GM12878 (cell line): Measurements from ENCODE around the gene SLC4A1. TPM values are rescaled to one million over a fixed set of nuclear protein-coding genes. Genes with fewer than 3 reads are reported as not detected.

Source experiments
- BMI1 ChIP-seq: fragments of 450-650 bp; IDR thresholded peaks from 2 replicates; pipeline ENCODE4 v1.6.1; 2016; ENCODE audit warnings: mild to moderate bottlenecking, moderate library complexity, borderline replicate concordance
- CREB1 ChIP-seq: IDR thresholded peaks from 2 replicates; pipeline ENCODE4 v1.6.1; 2012; ENCODE audit warnings: low read depth, mild to moderate bottlenecking, inconsistent platforms
- CUX1 ChIP-seq: IDR thresholded peaks from 2 replicates; pipeline ENCODE4 v1.6.1; 2012; ENCODE audit warnings: improper control_type of control experiment, low read depth, low read length; ENCODE audit not compliant: insufficient replicate concordance
- E2F8 ChIP-seq: fragments of 450-650 bp; IDR thresholded peaks from 2 replicates; pipeline ENCODE4 v1.6.1; 2018; ENCODE audit warnings: mild to moderate bottlenecking, low read depth, moderate library complexity; ENCODE audit not compliant: partially characterized antibody
- IRF3 ChIP-seq: fragments of 450-650 bp; IDR thresholded peaks from 2 replicates; pipeline ENCODE4 v1.6.1; 2014; ENCODE audit warnings: mild to moderate bottlenecking
- IRF5 ChIP-seq: fragments of 450-650 bp; IDR thresholded peaks from 2 replicates; pipeline ENCODE4 v1.6.1; 2017; ENCODE audit warnings: borderline replicate concordance
- JUNB ChIP-seq: IDR thresholded peaks from 2 replicates; pipeline ENCODE4 v1.6.1; 2016; ENCODE audit warnings: antibody characterized with exemption, mild to moderate bottlenecking
- KLF5 ChIP-seq: fragments of 450-650 bp; IDR thresholded peaks from 2 replicates; pipeline ENCODE4 v1.6.1; 2014; ENCODE audit warnings: mild to moderate bottlenecking; ENCODE audit not compliant: partially characterized antibody
- POU2F2 ChIP-seq: IDR thresholded peaks from 3 replicates; pipeline ENCODE4 v1.6.1; 2011; ENCODE audit warnings: low read depth, mild to moderate bottlenecking, low read length, borderline replicate concordance
- RELB ChIP-seq: fragments of 450-650 bp; IDR thresholded peaks from 2 replicates; pipeline ENCODE4 v1.6.1; 2017; ENCODE audit warnings: low read depth, mild to moderate bottlenecking, moderate library complexity
- SREBF2 ChIP-seq: IDR thresholded peaks from 2 replicates; pipeline ENCODE4 v1.6.1; 2012; ENCODE audit warnings: mild to moderate bottlenecking, low read length
- TCF7 ChIP-seq: IDR thresholded peaks from 2 replicates; pipeline ENCODE4 v1.6.1; 2014; ENCODE audit warnings: antibody characterized with exemption, borderline replicate concordance
- ZBED1 ChIP-seq: IDR thresholded peaks from 2 replicates; pipeline ENCODE4 v1.6.1; 2016; ENCODE audit warnings: borderline replicate concordance
- ZBTB33 ChIP-seq: fragments of 450-650 bp; IDR thresholded peaks from 2 replicates; pipeline ENCODE4 v1.6.1; 2017; ENCODE audit warnings: mild to moderate bottlenecking
- polyA plus RNA-seq, 11 experiments: library from polyadenylated mRNA; depleted of rRNA in 4 of 11; unstranded in 6 of 11; stranded (reverse) in 5 of 11; fragments of >200 nt; fragmentation: Nextera tagmentation in 4 of 11; fragmentation: Illumina TruSeq in 1 of 11; extraction: Ambion mirVana in 4 of 11; extraction: Trizol in 1 of 11; gene quantifications; 1 replicate in 1 of 11; 2 replicates in 10 of 11; pipeline versions ENCODE4 v1.2.1 to v1.2.3, GENCODE V29; 2011 to 2016; ENCODE audit warnings: inconsistent platforms in 2 of 11, missing spikeins in 2 of 11, low read depth in 1 of 11
- total RNA-seq, 4 experiments: library from RNA; depleted of rRNA in 3 of 4; stranded (reverse); fragments of >200 nt in 3 of 4; fragmentation: Illumina TruSeq in 1 of 4; extraction: Trizol in 1 of 4; gene quantifications; 2 replicates each; pipeline versions ENCODE4 v1.2.1 to v1.2.3, GENCODE V29; 2013 to 2021

The SLC4A1 gene
- total and polyA plus RNA-seq, 10 of the 15 experiments (the other 5 are each of a cell fraction or from before 2014, with no cell fraction given): 0.03 TPM; not detected in 9

- TF ChIP-seq CUX1: no peak
- TF ChIP-seq BMI1: no peak
- no peak for TF ChIP-seq E2F8
- no peak; the same call in 1 of the 2 replicates for TF ChIP-seq RELB
- TF ChIP-seq IRF3: no peak
- TF ChIP-seq POU2F2: peak; percentile 73; the same call in 1 of the 3 replicates
- no peak for TF ChIP-seq IRF5
- TF ChIP-seq ZBED1: no peak
- peak; percentile 49 for TF ChIP-seq KLF5
- no peak for TF ChIP-seq ZBTB33
- TF ChIP-seq TCF7: no peak
- TF ChIP-seq SREBF2: no peak
- 0 out of 2 replicates have a peak, but pooled peaks have one; percentile 21 for TF ChIP-seq CREB1
- TF ChIP-seq JUNB: no peak
Observed at GRCh38 chr17:44210342-44211192, 57.4 kb downstream of the SLC4A1 start (continued).
